Esophagus mucosa (tissue), 1 donor: Measurements from ENCODE around the gene CADPS2. TPM values are rescaled to one million over a fixed set of nuclear protein-coding genes. Genes with fewer than 3 reads are reported as not detected.
"Not testable (repeated sequence)": the region's sequence is repeated elsewhere in the genome, so short reads cannot be mapped to it uniquely, and the experiment has no call there.

Experiments
- ATAC-seq: fragments of 200-7000 bp; cut with Tn5 transposase; one replicate; pipeline ENCODE4 v1.9.1; 2020
- total RNA-seq: library from RNA; stranded (reverse); gene quantifications from one replicate; pipeline ENCODE4 v1.2.4, GENCODE V29; 2023
- donor health status: DM: yes; HTN: yes; CAD: no.

The CADPS2 gene
- total RNA-seq, 1 donor from 2014 or later = 2.4 TPM

DNA sequence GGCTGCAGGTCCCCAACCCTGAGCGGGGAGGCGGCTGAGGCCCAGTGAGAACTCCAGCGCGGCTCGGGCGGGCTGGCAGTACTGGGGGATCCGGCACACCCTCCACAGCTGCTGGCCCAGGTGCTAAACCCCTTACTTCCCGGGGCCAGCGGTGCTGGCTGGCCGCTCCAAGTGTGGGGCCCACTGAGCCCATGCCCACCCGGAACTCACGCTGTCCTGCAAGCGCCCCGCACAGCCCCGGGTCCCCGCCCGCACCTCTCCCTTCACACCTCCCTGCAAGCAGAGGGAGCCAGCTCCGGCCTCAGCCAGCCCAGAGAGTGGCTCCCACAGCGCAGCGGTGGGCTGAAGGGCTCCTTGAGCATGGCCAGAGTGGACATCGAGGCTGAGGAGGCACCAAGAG is 212.3 kb downstream of the CADPS2 start:
- no peak for ATAC-seq

GRCh38 chr7:122672536-122672935 is 213.7 kb downstream of the CADPS2 start:
- ATAC-seq = no peak

DNA sequence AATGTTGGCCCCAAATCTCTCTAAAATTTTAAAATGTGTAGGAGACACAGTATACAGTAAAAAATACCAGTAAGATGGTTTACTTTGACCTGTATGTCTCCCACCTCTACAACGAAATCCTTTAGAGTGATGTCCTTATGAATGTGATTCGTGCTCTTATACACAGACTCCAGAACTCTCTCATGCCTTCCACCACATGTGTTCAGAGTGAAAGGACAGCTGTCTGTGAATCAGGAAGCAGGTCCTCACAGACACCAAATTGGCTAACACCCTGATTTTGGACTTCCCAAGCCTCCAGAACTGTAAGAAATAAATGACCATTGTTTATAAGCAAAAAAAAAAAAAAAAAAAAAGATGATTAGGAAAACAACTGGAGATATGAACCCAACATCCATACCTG is 222.5 kb downstream of the CADPS2 start:
- ATAC-seq = no peak

DNA sequence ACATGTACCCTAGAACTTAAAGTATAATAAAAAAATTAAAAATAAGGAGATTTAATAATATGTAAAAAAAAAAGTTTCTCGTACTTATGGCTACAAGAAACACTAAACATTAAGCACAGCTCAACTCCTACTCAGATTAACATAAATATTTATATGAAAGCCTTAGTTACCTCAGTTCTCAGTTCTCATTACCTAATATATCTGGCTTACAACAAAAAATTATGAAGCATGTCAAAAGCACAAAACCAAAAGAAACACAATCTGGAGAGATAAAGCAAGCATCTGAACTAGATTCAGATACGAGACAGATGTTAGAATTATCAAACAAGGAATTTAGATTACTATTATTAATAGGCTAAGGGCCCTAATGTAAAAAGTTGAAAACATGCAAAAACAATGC is 227.4 kb downstream of the CADPS2 start:
- ATAC-seq = no peak

DNA sequence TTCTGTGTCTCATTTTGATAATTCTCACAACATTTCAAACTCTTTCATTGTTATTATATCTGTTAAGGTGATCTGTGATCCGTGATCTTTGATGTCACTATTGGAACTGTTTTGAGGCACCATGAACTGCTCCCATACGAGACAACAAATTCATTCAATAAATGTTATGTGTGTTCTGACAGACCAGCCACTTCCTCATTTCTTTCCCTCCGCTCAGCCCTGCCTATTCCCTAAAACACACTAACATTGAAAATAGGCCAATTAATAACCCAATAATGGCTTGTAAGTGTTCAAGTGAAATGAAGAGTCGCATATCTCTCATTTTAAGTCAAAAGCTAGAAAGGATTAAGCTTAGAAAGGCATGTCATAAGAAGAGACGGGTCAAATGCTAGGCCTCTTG is 232.6 kb downstream of the CADPS2 start:
- ATAC-seq = no peak

- no peak for ATAC-seq
Measured at GRCh38 chr7:122652876-122653275, 233.4 kb downstream of the CADPS2 start.

DNA sequence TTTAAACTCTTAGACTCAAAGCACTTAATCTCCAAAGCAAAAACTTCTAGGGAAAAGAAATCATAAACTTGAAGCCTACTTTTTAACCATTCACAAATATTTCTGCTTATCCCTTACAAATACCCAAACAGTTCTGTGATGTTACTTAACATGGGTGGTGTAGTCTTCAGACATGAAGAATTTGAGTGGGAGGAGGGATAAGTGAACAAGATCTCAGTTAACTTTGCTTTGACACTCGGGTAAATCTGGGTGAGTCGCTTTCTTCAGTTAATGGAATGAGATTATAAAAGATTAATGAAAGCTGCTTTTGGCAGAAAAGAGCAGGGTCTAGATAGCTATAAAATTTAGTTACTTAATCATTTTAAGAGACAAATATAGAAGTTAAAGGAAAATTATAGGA is 234.8 kb downstream of the CADPS2 start:
- no peak for ATAC-seq

DNA sequence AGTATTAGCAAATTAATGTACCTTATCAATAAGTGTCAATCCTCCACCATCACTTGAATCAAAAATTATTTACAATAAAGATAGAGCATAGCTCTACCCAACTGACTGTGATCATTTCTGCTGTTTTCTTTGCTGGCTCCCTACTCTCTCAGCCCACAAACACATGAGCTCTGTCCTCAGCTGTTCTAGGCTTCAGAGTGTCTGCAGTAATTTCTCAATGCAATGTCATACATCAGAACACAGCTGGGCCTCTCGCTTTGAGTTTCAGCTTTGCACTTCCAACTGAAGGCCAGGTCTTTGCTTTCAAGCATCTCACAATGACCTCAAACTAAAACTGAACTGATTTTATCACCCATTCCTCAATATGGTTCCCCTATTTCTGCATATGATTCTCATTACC is 243.0 kb downstream of the CADPS2 start:
- no peak for ATAC-seq

DNA sequence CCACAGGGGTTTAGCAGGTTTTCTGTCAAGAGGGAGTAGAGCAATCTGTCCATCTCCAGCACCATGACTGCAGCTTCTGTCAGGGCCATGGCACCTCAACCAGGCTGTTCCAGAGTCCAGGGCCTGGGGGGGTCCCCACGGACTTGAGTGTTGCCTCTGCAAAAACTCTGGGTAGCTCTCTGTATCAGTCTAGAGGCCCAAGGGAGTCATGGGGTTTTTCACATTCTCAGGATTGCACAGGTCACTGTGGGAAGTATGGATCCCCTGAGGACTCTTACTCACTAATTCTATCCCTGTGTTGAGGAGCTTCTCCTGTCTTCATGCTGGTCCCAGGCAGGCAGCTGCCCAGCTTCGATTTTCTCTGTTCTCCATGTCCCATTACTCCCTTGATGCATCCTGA is 247.8 kb downstream of the CADPS2 start:
- no peak for ATAC-seq

DNA sequence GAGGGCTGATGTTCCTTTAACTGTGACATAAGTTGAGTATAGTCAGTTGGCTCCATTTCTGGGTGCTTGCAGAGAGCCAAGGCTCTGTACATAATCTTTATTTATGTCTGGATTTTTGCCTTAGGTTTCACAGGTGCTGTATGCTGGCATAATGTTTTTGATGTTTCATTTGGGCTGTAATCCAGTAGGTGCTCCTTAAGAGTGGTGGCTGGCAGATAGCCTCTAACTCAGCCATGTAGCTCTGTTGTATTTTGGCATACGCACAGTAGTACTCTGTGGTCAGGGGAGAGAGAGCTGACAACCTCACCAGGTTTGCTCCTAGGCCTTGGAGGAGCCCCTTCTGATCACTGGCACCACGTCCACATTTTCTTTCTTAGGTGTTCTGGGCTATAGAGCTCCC is 248.5 kb downstream of the CADPS2 start:
- no peak for ATAC-seq

- ATAC-seq = not testable (repeated sequence)
Measured at GRCh38 chr7:122635481-122635880, 250.8 kb downstream of the CADPS2 start.

GRCh38 chr7:122633472-122633871 is 252.8 kb downstream of the CADPS2 start:
- no peak for ATAC-seq

DNA sequence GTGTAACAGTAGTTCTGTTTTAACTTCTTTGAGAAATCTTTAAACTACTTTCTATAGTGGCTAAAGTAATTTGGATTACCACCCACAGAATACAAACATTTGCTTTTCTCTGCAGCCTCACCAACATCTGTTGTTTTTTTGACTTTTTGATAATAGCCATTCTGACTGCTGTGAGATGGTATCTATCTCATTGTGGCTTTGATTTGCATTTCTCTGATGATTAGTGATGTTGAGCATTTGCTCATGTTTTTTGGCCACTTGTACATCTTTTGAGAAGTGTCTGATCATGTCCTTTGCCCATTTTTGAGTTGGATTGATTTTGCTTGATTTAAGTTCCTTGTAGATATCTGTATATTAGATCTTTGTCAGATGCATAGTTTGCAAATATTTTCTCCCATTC is 254.0 kb downstream of the CADPS2 start:
- no peak for ATAC-seq

DNA sequence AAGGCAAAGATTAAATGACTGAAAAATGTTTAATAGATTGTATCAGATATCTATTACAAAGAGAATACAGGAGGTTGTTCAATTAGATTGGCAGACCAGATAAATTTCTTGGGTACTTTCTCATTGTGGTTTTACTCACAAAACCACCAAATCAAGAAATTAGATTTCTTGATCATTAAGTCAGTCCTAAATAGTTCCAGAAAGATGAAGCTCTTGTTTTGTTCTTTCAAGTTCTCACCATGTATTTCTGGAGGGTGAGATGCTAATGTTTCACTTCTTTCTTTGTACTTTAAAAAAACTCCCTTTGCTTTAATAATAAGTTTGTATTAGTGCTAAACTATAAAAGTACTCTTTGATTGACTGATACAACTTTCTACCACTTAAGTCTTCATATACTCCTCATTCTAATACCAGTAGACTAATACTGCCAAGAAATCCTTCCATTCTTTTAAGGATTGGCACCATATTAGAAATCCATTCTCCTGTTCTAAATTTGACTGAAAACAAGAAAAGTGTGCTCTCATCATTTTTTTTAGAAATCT is 256.8 kb downstream of the CADPS2 start:
- ATAC-seq = no peak

DNA sequence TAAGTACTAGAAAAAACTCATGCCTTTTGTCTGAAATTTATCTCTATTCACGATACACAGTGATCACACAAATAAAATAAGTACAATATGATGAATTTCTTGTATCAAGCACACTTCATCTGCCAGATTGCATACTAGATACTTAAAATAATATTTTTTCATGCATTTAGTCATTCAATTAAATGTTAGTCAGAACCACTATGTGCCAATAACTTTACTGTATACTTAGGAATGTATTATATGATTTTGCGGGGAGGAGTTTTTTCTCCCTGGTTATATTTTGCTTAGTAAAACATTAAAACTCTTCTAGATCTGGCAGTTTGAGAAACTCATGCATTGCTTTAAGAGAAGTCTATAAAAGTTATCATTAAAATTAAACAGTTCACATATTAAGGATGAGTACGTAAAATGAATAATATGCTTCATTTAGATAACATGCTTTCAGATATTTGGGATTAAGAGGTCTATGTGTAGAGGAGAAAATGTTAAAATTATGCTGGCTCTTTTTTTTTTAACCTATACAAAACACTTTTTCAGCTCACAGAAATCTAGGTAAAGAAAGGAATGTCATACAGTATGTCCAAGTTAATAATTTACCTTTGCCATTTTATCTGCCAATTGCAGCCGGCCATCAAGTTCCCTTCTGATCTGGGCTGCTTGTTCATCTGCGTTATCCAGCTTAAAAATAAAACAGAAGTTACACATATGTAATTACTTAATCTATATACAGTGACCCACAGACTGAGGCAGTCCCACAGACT is 257.4 kb downstream of the CADPS2 start:
- ATAC-seq = no peak

- no peak for ATAC-seq
Measured at GRCh38 chr7:122626785-122627184, 259.5 kb downstream of the CADPS2 start.

DNA sequence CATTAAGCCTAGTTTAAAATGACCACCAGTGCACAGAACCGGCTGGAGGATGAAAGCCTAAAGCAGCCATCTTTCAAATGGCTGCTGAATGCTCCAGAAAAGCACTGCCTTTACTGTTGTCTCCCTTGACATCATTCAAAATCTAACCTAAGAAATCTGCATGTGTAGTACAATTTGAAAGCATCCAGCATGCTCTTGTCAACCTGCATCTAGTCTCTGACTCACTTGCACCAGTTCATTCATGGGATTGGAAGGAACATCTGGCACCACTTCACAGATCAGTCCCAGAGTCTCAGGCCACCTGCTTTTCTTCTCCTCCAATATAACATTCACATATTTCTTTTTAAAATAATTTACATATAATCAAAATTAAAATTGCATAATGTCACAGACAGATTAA is 263.6 kb downstream of the CADPS2 start:
- no peak for ATAC-seq

GRCh38 chr7:122619664-122620063 is 266.6 kb downstream of the CADPS2 start:
- ATAC-seq = no peak

DNA sequence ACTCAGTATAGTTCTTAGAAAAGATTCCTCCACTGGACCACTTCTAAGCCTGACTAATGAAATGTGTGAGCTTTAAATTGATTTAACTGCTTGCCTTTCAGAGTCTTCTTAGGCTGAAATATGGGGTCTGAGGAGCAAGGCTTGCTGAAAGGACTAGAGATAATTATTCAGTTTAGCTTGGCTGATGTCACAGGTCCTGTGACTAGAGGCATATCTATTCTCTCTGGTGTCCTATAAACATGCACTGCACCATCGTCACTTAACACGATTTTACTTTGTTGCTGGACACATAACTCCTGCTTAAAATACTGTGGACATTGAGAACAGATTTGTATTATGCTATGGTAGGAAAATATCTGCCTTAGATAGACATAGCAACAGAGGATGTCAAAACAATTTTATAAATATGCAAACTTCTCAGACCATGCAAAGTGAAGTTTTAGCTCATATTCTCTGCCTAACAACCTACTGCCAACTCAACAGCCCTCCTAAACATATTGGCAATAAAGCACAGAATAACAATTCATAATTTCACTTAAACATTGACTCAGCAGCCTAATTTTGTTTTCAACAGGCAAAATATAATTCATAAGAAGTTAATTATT is 267.6 kb downstream of the CADPS2 start:
- no peak for ATAC-seq

GRCh38 chr7:122616951-122617350 is 269.3 kb downstream of the CADPS2 start:
- ATAC-seq = no peak

- no peak for ATAC-seq
Measured at GRCh38 chr7:122605929-122606328, 280.3 kb downstream of the CADPS2 start.

GRCh38 chr7:122604251-122604650 is 282.0 kb downstream of the CADPS2 start:
- no peak for ATAC-seq

DNA sequence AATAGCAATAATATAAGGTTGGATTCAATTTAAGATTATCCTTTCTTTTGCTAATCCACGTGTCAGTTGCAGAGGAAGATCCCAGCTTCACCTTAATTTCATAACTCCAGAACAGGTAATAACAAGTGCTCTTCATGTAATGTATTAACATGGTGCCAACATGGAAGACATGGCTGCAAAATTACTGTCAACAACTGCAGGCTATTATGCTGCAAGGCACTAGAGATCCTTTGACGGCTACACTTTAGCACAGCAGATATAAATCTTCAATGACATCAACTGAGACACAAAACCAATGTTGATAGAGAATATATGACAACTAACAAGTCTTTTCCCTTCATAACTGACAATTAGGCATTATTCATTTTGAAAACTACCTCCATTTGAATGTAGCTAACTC is 283.5 kb downstream of the CADPS2 start:
- no peak for ATAC-seq

- ATAC-seq = no peak
Measured at GRCh38 chr7:122600630-122601029, 285.6 kb downstream of the CADPS2 start.
